Peyer's patch (tissue), 4 donors: ENCODE results near the gene CDH3.

Experiments
- CTCF ChIP-seq, 6 experiments: fragments of 450-650 bp in 4 of 6; fragments of 200-600 bp in 2 of 6; sonication (generic) in 1 of 6; IDR thresholded peaks; one replicate each; pipeline ENCODE4 v1.5.1; 2017 to 2019; ENCODE audit warnings: antibody characterized with exemption in 6 of 6, mild to moderate bottlenecking in 3 of 6, moderate library complexity in 1 of 6
- POLR2A ChIP-seq, 2 donors: fragments of 450-650 bp; IDR thresholded peaks; one replicate each; pipeline ENCODE4 v1.5.1; 2017; ENCODE audit warnings: antibody characterized with exemption in 2 of 2, mild to moderate bottlenecking in 2 of 2, moderate library complexity in 2 of 2

- no peak for TF ChIP-seq CTCF (IDR thresholded peaks at IDR 0.05)
- TF ChIP-seq POLR2A (IDR thresholded peaks at IDR 0.05), result no peak
Observed at GRCh38 chr16:68739964-68740627, 95.0 kb downstream of the CDH3 start.
